Activated naive CD4-positive, alpha-beta T cell (primary cell): Measurements from ENCODE around the gene LOXHD1.

ENCODE experiments used
- DNase-seq, 4 experiments: peaks; one replicate each; lab custom pipeline; 2025; lab: John Stamatoyannopoulos, UW

The LOXHD1 gene

DNA sequence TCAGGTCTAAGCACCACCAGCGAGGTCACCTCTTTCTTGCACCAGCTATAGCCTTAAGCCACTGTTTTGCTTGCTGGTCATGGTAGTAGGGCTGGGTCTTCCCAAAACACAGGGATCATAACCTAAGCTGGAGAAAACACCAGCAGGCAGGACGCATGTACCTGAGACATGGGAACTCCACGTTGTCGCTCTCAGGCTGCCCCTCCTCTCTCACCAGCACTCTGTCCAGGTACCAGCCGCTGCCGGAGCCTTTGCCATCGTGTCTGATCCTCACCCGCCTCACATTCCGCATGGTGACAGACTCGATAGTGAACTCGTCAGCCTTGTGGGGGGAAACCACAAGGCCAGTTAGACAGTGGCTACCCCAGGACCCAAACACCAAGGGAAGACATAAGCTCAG, 79.5 kb downstream of the LOXHD1 start:
- no peak for DNase-seq

GRCh38 chr18:46575851-46576250, 81.2 kb downstream of the LOXHD1 start:
- DNase-seq = no peak

- no peak for DNase-seq
Measured at GRCh38 chr18:46574743-46575115, 82.3 kb downstream of the LOXHD1 start.

GRCh38 chr18:46574000-46574742, 82.8 kb downstream of the LOXHD1 start:
- DNase-seq = no peak

DNA sequence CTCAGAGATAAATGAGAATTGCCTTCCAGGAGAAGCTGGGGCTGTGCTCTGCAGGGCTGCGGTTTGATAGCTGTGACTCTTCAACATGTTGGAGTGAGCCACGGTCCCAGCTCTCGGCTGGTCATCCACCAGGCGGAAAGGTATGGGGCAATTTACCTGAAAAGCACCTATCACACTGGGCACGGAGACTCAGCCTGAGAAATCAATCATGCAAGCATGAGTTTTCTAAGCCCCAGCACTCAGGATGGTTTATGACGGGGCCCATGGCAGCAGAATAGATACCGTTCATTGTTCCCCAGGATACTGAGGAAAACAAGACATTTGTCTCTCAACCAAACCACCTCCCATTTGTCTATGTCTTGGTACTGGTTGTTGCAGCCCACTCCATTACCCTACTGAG, 83.9 kb downstream of the LOXHD1 start:
- no peak for DNase-seq

DNA sequence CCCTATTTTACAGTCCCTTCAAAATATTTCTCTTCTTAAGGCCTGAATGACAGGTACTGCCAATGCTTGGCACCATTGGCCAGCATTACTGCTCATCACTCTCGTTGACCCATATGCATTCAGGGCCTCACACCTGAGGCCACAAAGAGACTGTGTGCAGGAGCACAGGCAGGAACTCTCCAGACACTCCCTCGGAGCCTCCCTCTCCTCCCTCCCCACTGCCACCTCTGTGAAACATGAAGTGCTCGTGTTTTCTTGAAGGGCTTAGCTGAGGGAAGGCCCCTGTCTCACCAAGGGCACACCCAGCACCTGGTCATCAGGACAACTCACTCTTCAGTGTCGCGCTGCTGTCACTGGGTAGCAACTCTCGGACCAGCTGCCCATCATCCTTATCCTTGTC, 85.3 kb downstream of the LOXHD1 start:
- DNase-seq = no peak

DNA sequence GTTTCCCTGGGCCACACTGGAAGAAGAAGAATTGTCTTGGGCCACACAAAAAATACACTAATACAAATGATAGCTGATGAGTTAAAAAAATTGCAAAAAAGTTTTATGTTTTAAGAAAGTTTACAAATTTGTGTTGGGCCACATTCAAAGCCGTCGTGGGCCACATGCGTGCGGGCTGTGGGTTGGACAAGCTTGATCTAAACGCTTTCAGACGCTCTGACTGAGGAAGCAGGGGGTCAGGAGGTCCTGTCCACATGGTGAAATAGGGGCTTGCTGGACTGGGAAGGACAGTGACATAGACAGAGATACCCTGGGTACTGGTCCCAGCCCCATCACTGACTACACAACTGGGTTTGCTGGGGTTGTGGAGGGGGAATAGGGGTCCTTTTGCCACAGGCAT, 86.4 kb downstream of the LOXHD1 start:
- DNase-seq = no peak

DNA sequence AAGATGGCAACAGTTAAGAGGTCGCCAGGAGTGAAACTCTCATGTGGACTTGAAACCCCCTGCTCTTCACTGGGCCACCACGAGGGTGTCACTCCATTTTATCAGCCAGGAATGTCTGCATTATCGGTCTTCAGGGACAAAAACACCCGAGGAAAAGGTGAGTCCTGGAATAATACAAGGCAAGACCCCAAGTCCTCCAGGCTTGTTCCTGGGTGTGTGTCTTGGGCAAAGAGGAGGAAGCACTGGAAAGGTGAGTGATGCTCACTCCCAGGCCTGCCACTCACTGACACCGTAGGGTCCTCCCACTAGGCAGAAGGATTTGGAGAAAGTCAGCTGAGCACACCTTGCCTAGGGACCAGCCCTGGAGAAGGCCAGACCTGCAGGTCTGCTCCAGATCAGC, 86.9 kb downstream of the LOXHD1 start:
- DNase-seq = no peak

DNA sequence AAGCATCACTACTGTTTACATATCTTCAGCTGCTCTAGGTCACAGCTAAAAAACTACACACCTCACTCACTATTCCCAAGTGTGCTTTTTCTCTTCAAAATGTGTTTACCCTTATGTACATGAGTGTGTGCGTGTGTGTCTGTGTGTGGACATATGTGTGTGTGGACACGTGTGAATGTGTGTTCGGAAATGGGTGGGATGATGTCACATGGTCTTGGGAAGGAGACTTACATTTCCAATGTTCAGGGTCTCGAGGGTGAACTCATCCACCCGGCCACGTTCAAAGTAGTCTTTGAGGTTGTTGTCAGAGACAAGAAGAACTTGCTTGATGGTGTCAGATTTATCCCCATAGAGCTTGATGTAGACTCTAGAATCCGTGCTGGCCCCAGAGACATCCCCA, 87.8 kb downstream of the LOXHD1 start:
- no peak for DNase-seq

DNA sequence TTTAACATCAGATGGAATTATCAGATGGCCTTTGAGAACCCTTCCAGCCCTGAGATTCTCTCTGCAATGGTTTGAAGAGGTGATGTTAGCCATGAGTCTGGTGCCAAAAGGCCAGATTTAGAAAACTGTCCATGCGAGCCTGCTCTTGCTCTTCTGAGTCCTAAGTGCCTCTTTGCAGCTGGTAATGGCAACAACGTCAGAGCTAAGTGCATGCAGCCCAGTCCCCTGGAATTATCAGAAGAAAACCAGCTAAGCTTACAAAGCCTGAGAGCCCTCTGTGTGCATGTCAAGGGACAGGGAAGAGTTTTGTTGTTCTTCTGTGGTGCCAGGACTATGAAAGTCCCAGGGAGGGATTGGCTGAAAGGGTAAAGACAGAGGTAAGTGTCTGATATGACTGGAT, 89.8 kb downstream of the LOXHD1 start:
- no peak for DNase-seq

DNA sequence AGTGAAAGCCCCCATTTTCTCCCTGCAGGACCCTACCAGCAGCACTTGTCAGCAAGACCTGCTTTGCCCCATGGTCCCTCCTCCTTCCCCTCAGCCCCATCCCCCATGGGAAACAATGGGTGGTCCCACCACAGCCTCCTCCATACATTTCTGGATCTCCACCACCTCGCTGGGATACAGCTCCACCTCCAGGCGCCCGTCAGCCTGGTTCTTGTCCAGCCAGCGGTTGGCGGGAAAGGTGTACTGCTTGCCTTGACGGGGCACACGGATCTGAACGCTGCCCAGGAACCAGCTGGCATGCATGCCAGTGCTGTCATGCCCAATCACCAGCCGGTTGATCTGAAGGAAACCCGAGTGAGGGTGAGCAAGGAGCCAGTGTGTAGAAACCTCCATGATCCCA, 90.9 kb downstream of the LOXHD1 start:
- no peak for DNase-seq

DNA sequence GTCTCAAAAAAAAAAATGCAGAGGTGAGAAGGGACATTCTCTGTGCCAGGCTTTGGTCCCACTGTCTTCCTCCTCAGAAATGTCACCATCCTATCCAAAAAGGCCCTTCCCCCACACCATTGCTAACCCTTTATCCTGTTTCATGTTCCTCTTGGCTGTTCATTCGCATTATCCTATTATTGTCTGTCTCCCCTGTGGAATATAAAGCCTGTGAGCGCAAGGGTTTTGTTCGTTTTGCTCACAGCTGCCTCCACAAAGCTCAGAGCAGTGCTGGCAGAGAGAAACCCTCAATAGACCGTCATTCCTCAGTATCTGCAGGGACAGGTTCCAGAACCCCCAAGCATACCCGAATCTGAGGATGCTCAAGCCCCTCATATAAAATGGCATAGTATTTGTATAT, 91.8 kb downstream of the LOXHD1 start:
- DNase-seq = no peak

GRCh38 chr18:46563317-46563716, 93.7 kb downstream of the LOXHD1 start:
- no peak for DNase-seq

DNA sequence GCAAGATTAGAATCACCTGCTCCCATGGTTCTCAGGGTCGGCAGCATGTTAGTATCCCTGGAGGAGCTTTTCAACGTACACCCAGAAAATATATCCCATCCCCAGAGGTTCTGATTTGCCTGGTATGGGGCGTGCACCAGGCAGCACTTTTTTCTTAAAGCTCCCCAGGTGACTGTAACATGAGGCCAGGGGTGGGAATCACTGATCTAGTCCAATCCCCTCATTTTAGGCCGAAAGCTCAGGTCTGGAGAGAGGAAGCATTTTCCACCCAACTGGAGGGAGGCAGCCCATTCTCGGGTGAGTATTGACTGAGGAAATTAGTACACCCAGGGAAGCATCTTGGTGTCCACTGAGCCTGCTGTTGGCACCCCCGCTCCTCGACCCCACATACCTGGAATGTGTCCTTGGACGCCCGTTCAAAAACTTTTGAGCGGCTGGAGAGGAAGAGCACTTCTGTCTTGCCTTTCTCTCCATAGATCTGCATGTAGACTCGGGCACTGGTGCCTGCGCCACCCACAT, 94.3 kb downstream of the LOXHD1 start:
- no peak for DNase-seq

GRCh38 chr18:46560671-46561045, 96.4 kb downstream of the LOXHD1 start:
- no peak for DNase-seq

DNA sequence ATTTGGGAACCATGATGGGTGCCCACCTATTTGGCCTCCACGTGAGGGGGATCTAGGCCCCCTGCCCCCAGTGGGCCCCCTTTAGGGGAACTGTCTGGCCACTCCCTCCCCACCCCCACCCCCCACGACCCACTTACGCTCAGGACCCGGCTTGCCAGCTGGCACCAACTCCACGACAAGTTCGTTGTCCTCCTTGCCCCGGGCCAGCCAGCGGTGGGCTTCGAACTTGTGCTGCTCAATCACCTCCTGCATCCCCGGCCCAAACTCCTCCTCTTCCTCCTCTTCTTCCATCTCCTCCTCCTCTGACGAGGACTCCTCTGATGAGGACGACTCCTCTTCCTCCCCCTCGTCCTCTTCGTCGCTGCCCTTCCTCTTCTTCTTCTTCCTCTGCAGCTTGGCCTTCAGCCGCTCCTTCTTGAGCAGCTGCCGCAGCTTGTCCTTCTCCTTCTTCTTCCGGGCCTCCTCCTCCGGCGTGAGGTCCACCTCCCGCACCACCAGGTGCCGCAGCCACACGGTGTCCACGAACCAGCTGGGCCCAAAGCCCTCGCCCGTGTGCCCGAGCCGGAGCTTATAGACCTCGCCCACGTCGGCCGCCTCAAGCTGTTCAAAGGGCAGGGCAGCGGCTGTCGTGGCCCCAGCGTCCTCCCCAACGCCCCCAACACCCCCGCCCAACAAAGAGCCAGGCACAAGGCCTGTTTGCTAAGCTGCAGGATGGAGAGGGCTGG, 96.9 kb downstream of the LOXHD1 start:
- DNase-seq = no peak

- no peak for DNase-seq
Measured at GRCh38 chr18:46559296-46559695, 97.7 kb downstream of the LOXHD1 start.

GRCh38 chr18:46556590-46557206, 100.3 kb downstream of the LOXHD1 start:
- DNase-seq = no peak

DNA sequence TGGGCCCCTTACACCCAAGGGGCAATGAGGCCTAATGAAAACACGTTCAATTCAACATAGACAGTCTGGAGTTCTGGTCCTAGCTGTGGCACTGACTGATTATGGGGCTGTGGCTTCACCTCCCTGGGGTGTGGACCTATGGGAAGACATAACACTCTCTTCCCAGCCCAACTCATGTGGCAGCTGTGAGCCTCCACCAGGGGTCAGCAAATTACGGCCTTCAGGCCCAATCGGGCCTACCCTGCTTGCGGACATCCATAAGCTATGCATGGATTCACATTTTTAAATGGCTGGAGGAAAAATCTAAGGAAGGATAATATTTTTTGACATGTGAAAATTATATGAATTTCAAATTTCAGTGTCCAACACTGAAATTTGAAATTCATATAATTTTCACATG, 101.3 kb downstream of the LOXHD1 start:
- DNase-seq = no peak

DNA sequence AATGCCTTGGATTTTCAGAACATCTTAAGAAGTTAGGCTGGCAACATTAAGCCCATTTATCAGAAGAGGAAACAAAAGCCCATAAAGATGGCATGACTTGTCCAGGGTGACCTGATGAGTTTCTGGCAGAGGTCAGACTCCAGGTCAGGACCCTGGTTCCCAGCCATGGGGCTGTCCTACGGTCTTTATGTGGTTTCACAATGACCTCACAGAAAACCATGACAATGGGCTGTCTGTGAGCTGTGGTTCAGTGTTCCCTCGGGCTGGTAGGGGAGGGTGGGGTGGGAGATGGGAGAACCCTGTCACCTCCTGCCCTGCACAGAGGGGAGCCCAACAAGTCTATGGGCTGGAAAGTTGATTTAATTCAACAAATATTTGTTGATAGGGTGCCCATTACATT, 101.8 kb downstream of the LOXHD1 start:
- no peak for DNase-seq

GRCh38 chr18:46554406-46555080, 102.5 kb downstream of the LOXHD1 start:
- DNase-seq = no peak

DNA sequence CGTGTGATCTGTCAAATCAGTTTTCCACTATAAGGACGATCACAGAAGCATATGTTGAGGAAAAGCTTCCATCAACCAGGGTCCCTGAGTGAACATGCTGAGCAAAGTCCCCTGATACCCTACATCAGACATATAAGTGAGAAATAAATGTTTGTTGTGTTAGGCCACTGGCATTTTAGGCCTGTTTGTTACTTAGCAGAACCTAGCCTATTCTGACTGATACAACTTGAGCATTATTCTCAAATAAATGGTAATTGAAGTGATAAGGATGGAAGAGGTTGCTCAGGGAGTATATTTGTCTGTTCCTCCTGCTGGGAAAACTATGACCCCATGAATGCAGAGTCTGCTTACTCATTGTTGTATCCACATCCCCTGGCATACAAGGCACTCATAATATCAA, 106.4 kb downstream of the LOXHD1 start:
- DNase-seq = no peak

- no peak for DNase-seq
Measured at GRCh38 chr18:46547520-46547919, 109.5 kb downstream of the LOXHD1 start.
